Neural cell (in vitro differentiated cells): ENCODE results near the gene PDPN. TPM values are rescaled to one million over a fixed set of nuclear protein-coding genes. Genes with fewer than 3 reads are reported as not detected.

Experiments
- H2AFZ ChIP-seq: fragments of 200-600, 300-800 bp; sonication (generic), shearing (Covaris generic); 2 replicates; pipeline ENCODE4 v1.6.0; 2014; ENCODE audit warnings: low read depth, mild to moderate bottlenecking, antibody characterized with exemption, low read length, moderate library complexity
- H3F3A ChIP-seq: fragments of 200-600 bp; shearing (Covaris generic); 2 replicates; pipeline ENCODE4 v1.6.1; 2016; ENCODE audit warnings: mild to moderate bottlenecking, moderate library complexity, mixed read lengths, antibody characterized with exemption, low read length; ENCODE audit not compliant: insufficient read depth, poor library complexity, severe bottlenecking
- H3K27ac ChIP-seq: fragments of 200-600, 300-800 bp; sonication (generic), shearing (Covaris generic); 2 replicates; pipeline ENCODE4 v1.5.1; 2014; ENCODE audit warnings: mild to moderate bottlenecking, low read length, moderate library complexity
- H3K27me3 ChIP-seq: fragments of 300-800, 200-600 bp; sonication (generic), shearing (Covaris generic); 2 replicates; pipeline ENCODE4 v1.6.0; 2014; ENCODE audit warnings: mild to moderate bottlenecking, low read depth, low read length, moderate library complexity; ENCODE audit not compliant: insufficient read depth
- H3K36me3 ChIP-seq: fragments of 300-800, 200-600 bp; sonication (generic), shearing (Covaris generic); 2 replicates; pipeline ENCODE4 v1.5.1; 2014; ENCODE audit warnings: mild to moderate bottlenecking, antibody characterized with exemption, low read length, moderate library complexity; ENCODE audit not compliant: insufficient read depth
- H3K4me2 ChIP-seq: fragments of 300-800, 200-600 bp; sonication (generic), shearing (Covaris generic); 2 replicates; pipeline ENCODE4 v1.6.0; 2014; ENCODE audit warnings: mild to moderate bottlenecking, low read length
- H3K4me3 ChIP-seq: fragments of 300-800, 200-600 bp; sonication (generic), shearing (Covaris generic); 2 replicates; pipeline ENCODE4 v1.5.1; 2014; ENCODE audit warnings: mild to moderate bottlenecking, low read length, moderate library complexity
- H3K79me2 ChIP-seq: fragments of 200-600 bp; shearing (Covaris generic); replicated peaks from 2 replicates; pipeline ENCODE4 v1.6.0; 2014; ENCODE audit warnings: mild to moderate bottlenecking, low read length, moderate library complexity; ENCODE audit not compliant: insufficient read depth
- H3K9ac ChIP-seq: fragments of 300-800, 200-600 bp; sonication (generic), shearing (Covaris generic); 2 replicates; pipeline ENCODE4 v1.6.1; 2016; ENCODE audit warnings: mild to moderate bottlenecking, low read length, mixed read lengths
- H3K9me2 ChIP-seq: fragments of 200-600 bp; shearing (Covaris generic); 2 replicates; pipeline ENCODE4 v1.6.1; 2016; ENCODE audit warnings: mild to moderate bottlenecking, low read length, mixed read lengths; ENCODE audit not compliant: insufficient read depth
- H3K9me3 ChIP-seq: fragments of 200-600, 300-800 bp; sonication (generic), shearing (Covaris generic); 2 replicates; pipeline ENCODE4 v1.6.1; 2016; ENCODE audit warnings: mild to moderate bottlenecking, mixed run types, low read length, moderate library complexity, mixed read lengths
- H4K20me1 ChIP-seq: fragments of 200-600 bp; shearing (Covaris generic); 2 replicates; pipeline ENCODE4 v1.6.1; 2016; ENCODE audit warnings: mild to moderate bottlenecking, mixed run types; ENCODE audit not compliant: insufficient read depth
- CTCF ChIP-seq: fragments of 450-650 bp; IDR thresholded peaks from 2 replicates; pipeline ENCODE4 v1.5.1; 2014; ENCODE audit warnings: antibody characterized with exemption, mild to moderate bottlenecking, moderate library complexity; ENCODE audit not compliant: poor library complexity, severe bottlenecking
- EP300 ChIP-seq: fragments of 450-650 bp; conservative IDR thresholded peaks from 2 replicates; pipeline ENCODE4 v1.6.1; 2014; ENCODE audit warnings: antibody characterized with exemption, mild to moderate bottlenecking, moderate library complexity; ENCODE audit not compliant: poor library complexity, severe bottlenecking
- EZH2 ChIP-seq: fragments of 200-600, 300-800 bp; shearing (Covaris generic), sonication (generic); IDR thresholded peaks from 2 replicates; pipeline ENCODE4 v1.6.1; 2014; ENCODE audit warnings: antibody characterized with exemption, low read length, borderline replicate concordance, mild to moderate bottlenecking; ENCODE audit not compliant: insufficient read depth, poor library complexity, severe bottlenecking
- MXI1 ChIP-seq: fragments of 450-650 bp; conservative IDR thresholded peaks from 2 replicates; pipeline ENCODE4 v1.6.1; 2014; ENCODE audit warnings: antibody characterized with exemption, mild to moderate bottlenecking; ENCODE audit not compliant: poor library complexity, severe bottlenecking
- POLR2AphosphoS5 ChIP-seq: IDR thresholded peaks from 2 replicates; pipeline ENCODE4 v1.6.1; 2012
- RAD21 ChIP-seq: fragments of 450-650 bp; conservative IDR thresholded peaks from 2 replicates; pipeline ENCODE4 v1.6.1; 2014; ENCODE audit warnings: antibody characterized with exemption, mild to moderate bottlenecking, moderate library complexity
- SMC3 ChIP-seq: fragments of 450-650 bp; conservative IDR thresholded peaks from 2 replicates; pipeline ENCODE4 v1.6.1; 2014; ENCODE audit warnings: antibody characterized with exemption, mild to moderate bottlenecking, moderate library complexity; ENCODE audit not compliant: poor library complexity
- TAF1 ChIP-seq: IDR thresholded peaks from 2 replicates; pipeline ENCODE4 v1.6.1; 2012; ENCODE audit warnings: low read depth
- polyA plus RNA-seq: library from polyadenylated mRNA; depleted of rRNA; stranded (reverse); fragments of >200 nt; gene quantifications from 2 replicates; pipeline ENCODE4 v1.2.3, GENCODE V29; 2014
- TF ChIP-seq, protein P1 (sequence below): IDR thresholded peaks from 2 replicates; pipeline ENCODE4 v1.6.1; 2012; ENCODE audit warnings: borderline replicate concordance

PDPN gene
- polyA plus RNA-seq, 1 donor from 2014 or later: 0.63 TPM

GRCh38 chr1:13661539-13661938, 77.9 kb downstream of the PDPN start:
- Histone ChIP-seq H3K36me3 (no peaks in the 10 kb centered on the region), H3F3A (no peaks in the 10 kb centered on the region), H4K20me1 (no peaks in the 10 kb centered on the region), H3K27me3 (no peaks in the 10 kb centered on the region), H3K9me2 (no peaks in the 10 kb centered on the region), H2AFZ (no peak overlapping the region), H3K4me2 (no peak overlapping the region), H3K4me3 (no peak overlapping the region), H3K79me2 (no peaks in the 10 kb centered on the region), H3K9me3 (no peaks in the 10 kb centered on the region), H3K27ac (no peak overlapping the region), H3K9ac (no peak overlapping the region)
- no peak for TF ChIP-seq EP300
- TF ChIP-seq POLR2AphosphoS5: no peak
- no peak for TF ChIP-seq EZH2
- no peak for TF ChIP-seq MXI1
- no peak for TF ChIP-seq SMC3
- no peak for TF ChIP-seq RAD21
- no peak for TF ChIP-seq CTCF
- no peak for TF ChIP-seq TAF1
- TF ChIP-seq, protein P1, sequence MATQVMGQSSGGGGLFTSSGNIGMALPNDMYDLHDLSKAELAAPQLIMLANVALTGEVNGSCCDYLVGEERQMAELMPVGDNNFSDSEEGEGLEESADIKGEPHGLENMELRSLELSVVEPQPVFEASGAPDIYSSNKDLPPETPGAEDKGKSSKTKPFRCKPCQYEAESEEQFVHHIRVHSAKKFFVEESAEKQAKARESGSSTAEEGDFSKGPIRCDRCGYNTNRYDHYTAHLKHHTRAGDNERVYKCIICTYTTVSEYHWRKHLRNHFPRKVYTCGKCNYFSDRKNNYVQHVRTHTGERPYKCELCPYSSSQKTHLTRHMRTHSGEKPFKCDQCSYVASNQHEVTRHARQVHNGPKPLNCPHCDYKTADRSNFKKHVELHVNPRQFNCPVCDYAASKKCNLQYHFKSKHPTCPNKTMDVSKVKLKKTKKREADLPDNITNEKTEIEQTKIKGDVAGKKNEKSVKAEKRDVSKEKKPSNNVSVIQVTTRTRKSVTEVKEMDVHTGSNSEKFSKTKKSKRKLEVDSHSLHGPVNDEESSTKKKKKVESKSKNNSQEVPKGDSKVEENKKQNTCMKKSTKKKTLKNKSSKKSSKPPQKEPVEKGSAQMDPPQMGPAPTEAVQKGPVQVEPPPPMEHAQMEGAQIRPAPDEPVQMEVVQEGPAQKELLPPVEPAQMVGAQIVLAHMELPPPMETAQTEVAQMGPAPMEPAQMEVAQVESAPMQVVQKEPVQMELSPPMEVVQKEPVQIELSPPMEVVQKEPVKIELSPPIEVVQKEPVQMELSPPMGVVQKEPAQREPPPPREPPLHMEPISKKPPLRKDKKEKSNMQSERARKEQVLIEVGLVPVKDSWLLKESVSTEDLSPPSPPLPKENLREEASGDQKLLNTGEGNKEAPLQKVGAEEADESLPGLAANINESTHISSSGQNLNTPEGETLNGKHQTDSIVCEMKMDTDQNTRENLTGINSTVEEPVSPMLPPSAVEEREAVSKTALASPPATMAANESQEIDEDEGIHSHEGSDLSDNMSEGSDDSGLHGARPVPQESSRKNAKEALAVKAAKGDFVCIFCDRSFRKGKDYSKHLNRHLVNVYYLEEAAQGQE: no peak

DNA sequence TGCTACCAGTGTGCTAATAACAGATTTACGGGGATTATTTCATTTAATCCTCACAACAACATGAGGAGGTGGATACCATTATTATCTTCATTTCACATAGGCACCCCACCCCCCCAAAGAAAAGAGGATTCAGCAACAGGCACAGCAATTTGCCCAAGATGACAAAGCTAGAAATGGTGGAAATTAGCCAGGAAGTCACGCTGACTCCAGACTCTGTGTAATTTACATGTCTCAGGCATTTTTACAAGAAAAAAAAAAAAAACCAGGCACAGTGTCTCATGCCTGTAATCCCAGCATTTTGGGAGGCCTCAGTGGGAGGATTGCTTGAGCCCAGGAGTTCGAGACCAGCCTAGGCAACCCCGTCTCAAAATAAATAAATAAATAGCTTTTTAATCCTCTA, 78.9 kb downstream of the PDPN start:
- Histone ChIP-seq H2AFZ (no peak overlapping the region), H3K79me2 (no peaks in the 10 kb centered on the region), H3K4me2 (no peak overlapping the region), H3K9me3 (no peaks in the 10 kb centered on the region), H3K27ac (no peak overlapping the region), H3K9me2 (no peaks in the 10 kb centered on the region), H3F3A (no peaks in the 10 kb centered on the region), H3K9ac (no peak overlapping the region), H3K36me3 (no peaks in the 10 kb centered on the region), H3K27me3 (no peaks in the 10 kb centered on the region), H4K20me1 (no peaks in the 10 kb centered on the region), H3K4me3 (no peak overlapping the region)
- no peak for TF ChIP-seq RAD21
- no peak for TF ChIP-seq SMC3
- no peak for TF ChIP-seq EZH2
- TF ChIP-seq POLR2AphosphoS5: no peak
- no peak for TF ChIP-seq CTCF
- TF ChIP-seq, protein P1: no peak
- no peak for TF ChIP-seq TAF1
- TF ChIP-seq MXI1: no peak
- no peak for TF ChIP-seq EP300
